GM20000 (cell line): ENCODE results near the gene IL17REL.

Source experiments
- DNase-seq: peaks from one replicate; pipeline ENCODE4 v3.0.0; 2012; ENCODE audit warnings: low spot score
- TF ChIP-seq, protein P1 (sequence below): IDR thresholded peaks from 2 replicates; pipeline ENCODE4 v1.5.1; 2012; ENCODE audit warnings: mild to moderate bottlenecking, control low read depth; ENCODE audit errors: extremely low read depth, missing control alignments

Gene IL17REL

DNA sequence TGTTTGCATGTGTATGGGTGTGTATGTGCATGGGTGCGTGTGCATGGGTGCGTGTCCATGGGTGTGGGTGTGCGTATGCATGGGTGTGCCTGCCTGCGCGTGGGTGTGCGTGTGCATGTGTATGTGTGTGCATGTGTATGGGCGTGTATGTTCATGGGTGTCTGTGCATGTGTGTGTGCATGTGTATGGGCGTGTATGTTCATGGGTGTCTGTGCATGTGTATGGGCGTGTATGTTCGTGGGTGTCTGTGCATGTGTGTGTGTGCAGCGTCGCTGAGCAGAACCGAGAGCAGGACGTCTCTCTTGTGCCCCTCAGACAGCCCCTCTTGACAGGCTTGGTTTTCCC is 13.9 kb downstream of the IL17REL start:
- no peak for DNase-seq
- TF ChIP-seq, protein P1, sequence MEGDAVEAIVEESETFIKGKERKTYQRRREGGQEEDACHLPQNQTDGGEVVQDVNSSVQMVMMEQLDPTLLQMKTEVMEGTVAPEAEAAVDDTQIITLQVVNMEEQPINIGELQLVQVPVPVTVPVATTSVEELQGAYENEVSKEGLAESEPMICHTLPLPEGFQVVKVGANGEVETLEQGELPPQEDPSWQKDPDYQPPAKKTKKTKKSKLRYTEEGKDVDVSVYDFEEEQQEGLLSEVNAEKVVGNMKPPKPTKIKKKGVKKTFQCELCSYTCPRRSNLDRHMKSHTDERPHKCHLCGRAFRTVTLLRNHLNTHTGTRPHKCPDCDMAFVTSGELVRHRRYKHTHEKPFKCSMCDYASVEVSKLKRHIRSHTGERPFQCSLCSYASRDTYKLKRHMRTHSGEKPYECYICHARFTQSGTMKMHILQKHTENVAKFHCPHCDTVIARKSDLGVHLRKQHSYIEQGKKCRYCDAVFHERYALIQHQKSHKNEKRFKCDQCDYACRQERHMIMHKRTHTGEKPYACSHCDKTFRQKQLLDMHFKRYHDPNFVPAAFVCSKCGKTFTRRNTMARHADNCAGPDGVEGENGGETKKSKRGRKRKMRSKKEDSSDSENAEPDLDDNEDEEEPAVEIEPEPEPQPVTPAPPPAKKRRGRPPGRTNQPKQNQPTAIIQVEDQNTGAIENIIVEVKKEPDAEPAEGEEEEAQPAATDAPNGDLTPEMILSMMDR, result no peak

DNA sequence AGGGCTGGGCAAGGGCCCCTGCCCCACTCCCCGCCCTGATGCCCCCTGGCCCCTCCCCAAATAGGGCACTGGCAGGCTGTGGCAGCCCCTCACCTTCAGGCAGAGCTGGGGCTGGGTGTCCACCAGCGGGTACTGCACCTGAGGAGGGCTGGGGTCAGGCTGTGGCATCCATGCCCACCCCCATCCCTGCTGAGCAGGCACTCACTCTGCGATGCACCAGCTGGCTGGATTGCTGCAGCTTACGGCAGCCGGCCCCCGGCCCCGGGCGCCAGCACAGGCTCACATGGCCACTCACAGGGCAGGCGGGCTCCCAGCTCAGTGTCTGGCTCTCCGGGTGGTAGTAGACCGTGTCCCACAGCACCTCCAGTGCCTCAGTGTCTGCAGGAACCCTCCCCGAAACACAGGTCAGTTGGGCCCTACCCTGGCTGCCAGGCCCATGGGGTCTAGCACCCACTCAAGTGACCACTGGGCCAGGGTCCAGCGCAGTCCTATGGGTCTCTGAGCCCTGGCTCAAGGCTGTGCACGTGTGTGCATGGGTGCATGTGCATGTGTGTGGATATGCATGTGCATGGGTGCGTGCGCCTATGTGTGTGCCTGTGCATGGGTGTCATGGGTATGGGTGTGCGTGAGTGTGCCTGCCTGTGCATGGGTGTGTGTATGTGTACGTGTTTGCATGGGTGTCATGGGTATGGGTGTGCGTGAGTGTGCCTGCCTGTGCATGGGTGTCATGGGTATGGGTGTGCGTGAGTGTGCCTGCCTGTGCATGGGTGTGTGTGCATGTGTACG is 14.4 kb downstream of the IL17REL start:
- TF ChIP-seq, protein P1, result no peak

DNA sequence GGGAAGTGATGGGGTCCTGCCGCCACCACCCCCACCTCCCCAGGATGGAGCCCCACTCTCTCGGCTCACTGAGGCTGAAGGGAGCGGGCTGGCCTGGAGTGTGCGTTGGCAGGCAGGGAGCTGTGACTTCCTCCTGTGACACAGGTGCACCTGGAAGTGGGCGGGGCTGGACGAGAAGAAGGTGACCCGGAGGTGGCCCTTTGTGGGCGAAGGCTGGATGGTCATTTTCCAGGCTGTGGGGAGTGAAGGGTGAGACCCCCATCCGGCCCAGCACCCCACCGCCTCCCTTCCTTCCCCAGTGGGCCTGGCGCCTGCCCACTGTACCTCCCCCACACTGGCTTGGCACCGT is 15.3 kb downstream of the IL17REL start:
- TF ChIP-seq, protein P1, result no peak

More for the DNA sequence above, 14.4 kb downstream of the IL17REL start:
- DNase-seq, result no peak

DNA sequence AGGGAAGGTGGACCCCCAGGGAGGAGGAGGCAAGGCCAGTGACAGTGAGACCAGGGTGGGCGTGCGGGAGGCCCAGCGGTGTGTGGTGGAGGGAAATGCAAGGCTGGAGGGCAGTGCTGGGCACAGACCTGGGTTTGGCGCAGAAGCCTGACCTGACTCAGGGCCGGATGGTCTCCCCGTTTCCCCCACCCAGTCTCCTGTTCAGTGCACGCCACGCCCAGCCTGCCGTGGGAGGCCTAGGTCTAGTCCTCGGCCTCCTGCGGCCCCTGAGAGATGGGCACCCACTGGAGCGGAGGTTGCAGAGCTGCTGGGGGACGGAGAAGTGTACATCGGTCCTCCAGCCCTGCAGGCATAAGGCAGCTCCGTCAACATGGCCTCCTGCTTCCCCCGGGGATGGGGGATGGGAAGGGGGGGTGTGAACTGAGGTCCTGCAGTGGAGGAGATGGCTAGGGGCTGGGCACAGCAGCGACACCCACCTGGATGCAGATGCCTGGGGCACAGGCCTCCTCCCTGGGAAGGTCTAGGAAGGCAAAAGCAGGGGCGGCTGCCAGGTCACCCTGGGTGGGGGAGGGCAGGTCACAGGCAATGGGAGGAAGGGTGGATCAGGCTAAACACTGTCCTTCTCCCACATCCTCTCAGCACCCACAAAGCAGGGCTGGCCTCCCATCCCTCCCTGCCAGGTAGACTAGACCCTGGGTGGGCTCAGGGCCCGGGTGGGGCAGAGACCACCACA is 15.9 kb downstream of the IL17REL start:
- DNase-seq, result no peak
- TF ChIP-seq, protein P1, result no peak

More for the DNA sequence above, 15.3 kb downstream of the IL17REL start:
- DNase-seq, result no peak

DNA sequence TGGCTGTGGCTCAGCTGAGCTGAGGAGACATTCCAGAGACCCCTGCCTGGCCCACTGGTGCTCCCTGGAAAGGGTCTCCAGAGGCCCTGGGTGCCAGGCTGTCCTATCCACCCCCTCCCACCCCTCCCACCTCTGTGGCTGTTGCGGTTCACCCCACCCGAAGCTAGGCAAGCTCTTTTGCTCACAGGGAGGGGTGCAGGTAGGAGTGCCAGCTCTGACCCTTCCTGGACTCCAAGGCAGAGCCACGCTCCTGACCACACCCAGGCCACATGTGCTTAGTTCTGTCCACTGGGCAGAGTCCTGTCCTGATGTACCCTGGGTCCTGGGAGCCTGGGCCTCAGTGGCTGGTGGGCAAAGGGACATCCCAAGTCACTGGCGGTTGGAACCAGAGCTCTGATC is 16.4 kb downstream of the IL17REL start:
- TF ChIP-seq, protein P1, result no peak
- no peak for DNase-seq

GRCh38 chr22:49995361-49996118 is 17.0 kb downstream of the IL17REL start:
- TF ChIP-seq, protein P1, result no peak

GRCh38 chr22:49995041-49995360 is 17.6 kb downstream of the IL17REL start:
- no peak for DNase-seq
- TF ChIP-seq, protein P1, result no peak

More at GRCh38 chr22:49995361-49996118, 17.0 kb downstream of the IL17REL start:
- no peak for DNase-seq
